Astrocyte of the hippocampus (primary cell): Measurements from ENCODE around the gene COL6A1.
"Not testable (repeated sequence)": the region's sequence is repeated elsewhere in the genome, so short reads cannot be mapped to it uniquely, and the experiment has no call there.

Source experiments
- DNase-seq: peaks from one replicate; pipeline ENCODE4 v3.0.0; 2011; ENCODE audit warnings: low read depth, low spot score

COL6A1 gene

DNA sequence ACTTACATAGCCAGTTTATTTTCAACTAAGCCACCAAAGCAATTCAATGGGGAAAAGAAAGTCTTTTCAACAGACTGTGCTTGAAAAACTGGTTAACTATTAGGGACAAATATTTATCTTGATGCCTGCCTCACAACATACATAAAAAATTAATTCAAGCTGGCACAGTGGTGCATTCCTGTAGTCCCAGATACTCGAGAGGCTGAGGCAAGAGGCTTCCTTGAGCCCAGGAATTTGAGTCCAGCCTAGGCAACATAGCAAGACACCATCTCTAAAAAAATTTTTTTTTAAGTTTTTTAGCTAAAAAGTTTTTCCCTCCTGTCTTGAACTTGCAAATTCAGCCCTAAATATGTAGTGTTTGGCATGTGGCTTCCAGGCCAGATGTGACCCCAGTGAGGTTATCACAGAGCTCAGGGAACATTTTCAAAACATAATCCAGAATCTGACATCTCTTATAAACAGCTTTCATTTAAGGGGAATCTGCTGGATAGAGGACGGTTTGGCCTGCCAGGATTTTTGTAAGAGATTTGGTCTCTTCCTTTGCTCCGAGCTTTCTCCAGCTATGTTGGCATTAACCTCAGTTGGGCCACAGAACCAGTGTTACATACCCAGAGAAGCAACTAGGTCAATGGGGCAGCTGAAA lies 46.4 kb downstream of the COL6A1 start:
- no peak for DNase-seq

- DNase-seq: peak; percentile 33
These were observed 47.1 kb downstream of the COL6A1 start for GRCh38 chr21:46028573-46029091.

- DNase-seq: no peak
These were observed 47.8 kb downstream of the COL6A1 start for GRCh38 chr21:46029186-46029924.

GRCh38 chr21:46031484-46031883 lies 49.9 kb downstream of the COL6A1 start:
- no peak for DNase-seq

- DNase-seq: no peak
These were observed 50.5 kb downstream of the COL6A1 start for GRCh38 chr21:46032100-46032499.

GRCh38 chr21:46033410-46034400 lies 52.1 kb downstream of the COL6A1 start:
- DNase-seq: no peak

DNA sequence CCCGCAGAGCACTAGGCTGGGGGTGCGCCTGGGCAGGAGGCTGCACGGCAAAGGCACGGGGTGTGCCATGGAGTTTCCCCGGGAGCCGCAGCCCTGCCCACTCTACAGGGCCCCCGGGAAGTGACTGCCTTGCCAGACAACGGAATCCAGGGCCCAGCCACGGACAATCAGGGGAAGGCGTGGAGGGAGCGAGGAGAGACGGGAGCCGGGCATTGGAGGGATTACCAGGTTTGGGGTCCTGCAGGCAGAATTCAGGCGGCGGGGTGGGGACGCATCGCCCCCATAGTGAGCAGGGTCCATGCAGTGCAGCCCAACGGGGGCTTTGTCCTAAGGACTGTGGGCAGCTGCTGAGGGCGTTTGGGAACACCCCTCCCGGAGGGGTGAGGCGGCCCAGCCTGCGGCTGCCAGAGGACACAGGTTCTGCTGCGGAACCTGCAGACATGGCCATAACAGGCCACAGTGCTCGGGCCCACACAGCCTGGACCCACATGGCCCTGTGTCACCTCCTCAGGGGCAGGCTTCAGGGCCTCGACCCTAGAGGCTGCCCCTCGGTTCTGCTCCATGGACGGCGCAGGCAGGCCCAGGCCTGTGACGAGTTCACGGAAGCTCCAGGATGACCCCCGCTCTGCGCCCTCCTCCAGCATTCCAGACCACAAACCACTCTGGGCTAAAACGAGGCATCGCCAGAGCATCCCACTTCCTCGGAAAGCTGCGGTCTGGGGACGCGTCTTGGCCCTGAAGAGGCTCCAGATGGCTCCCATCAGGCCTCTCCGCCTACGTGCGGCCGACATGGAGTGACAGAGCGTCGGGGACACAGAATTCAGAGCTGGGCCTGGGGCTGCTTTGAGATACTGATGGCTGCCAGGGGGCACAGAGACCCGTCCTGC lies 54.5 kb downstream of the COL6A1 start:
- no peak for DNase-seq

- no peak for DNase-seq
These were observed 55.2 kb downstream of the COL6A1 start for GRCh38 chr21:46036696-46037330.

GRCh38 chr21:46037331-46038325 lies 56.1 kb downstream of the COL6A1 start:
- no peak for DNase-seq

GRCh38 chr21:46038341-46038829 lies 56.8 kb downstream of the COL6A1 start:
- DNase-seq: no peak

DNA sequence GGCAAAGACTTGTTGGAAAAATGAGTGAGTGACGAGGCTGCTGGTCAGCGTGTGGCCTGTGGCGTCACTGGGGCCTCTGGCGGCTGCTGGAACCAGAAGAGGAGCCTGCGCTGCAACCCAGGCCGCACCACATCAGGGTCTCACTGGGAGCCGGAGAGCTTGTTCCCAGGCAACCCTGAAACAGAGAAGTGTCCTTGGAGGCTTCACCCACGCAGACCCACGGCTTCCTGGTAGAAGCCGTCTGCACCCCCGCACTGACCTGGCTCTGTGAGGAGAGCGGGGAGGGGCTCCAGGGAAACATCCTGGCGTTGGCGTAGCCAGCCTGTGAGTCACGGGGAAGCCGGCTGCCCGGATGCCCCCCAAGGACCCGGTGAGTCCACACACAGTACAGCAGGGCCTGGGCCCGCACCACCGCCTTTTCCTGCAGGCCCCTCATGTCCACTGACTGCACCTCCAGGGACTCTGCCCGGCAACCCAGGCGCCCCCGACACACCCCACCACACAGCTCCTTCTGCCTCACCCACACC lies 57.4 kb downstream of the COL6A1 start:
- DNase-seq: peak; percentile 89

GRCh38 chr21:46039891-46040660 lies 58.5 kb downstream of the COL6A1 start:
- DNase-seq: no peak

GRCh38 chr21:46040707-46041106 lies 59.1 kb downstream of the COL6A1 start:
- no peak for DNase-seq

DNA sequence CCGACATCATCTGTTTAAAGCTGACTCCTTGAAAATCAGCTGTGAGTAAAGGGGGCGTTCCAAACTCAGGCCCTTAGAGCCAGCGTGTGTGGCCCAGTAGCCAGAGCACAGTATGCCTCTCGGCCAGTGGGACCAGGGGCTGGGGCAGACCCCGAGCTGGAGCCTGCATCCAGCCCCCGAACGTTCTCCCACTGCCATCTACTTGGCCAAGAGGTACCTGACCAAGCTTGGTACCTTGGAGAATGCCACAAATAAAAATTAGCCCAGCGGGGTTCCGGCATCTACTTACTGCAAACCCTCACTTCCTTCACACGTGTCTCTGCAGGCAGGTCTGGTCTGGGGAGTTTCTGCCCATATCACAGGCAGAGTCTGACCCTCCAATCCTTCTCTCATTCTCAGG lies 59.6 kb downstream of the COL6A1 start:
- DNase-seq: no peak

GRCh38 chr21:46045154-46045553 lies 63.6 kb downstream of the COL6A1 start:
- no peak for DNase-seq

DNA sequence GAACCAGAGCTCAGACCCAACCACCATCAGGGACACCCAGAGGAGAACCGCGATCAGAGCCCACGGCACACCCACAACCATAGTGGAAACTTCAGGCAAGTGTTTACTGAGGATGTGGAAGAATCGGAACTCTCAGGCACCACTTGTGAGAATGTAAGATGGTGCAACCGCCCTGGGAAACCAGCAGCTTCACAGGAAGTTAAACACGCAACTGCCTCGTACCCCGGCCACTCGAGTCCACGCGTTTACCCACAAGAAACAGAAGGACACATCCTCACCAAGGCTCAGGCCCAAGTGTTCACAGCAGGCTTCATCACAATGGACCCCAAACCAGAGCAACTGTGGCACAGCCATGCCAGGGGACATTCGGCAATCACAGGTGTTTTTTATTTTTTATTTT lies 64.9 kb downstream of the COL6A1 start:
- DNase-seq: no peak

- not testable (repeated sequence) for DNase-seq
These were observed 65.3 kb downstream of the COL6A1 start for GRCh38 chr21:46046906-46047305.
